HK-2 (cell line): ENCODE results near the gene MAGOH.

Experiments used
- DNase-seq: peaks from one replicate; pipeline ENCODE4 v3.0.0-alpha.2; 2018; ENCODE audit not compliant: unreplicated experiment

Gene MAGOH

GRCh38 chr1:53270873-53271272 is 32.6 kb upstream of the MAGOH start:
- DNase-seq: no peak

GRCh38 chr1:53270107-53270506 is 31.8 kb upstream of the MAGOH start:
- no peak for DNase-seq

DNA sequence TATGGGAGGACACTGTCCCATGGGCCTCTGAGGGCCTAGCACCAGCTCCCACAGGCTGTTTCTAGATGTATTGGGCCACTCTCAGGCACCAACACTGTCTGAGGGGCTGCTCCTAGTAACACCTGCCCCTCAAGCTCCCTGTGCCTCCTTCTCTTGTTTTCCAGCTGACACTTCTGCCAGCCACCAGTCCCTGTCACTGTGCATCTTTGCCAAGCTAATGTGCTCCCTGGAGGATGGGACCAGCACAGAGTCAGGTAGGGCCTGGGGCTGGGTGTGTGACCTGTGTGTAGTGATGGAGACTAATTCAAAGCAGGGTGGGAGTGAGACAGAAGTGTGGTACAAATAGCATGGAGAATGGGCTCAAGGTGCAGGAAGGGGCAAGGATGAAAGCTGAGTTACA is 29.4 kb upstream of the MAGOH start:
- no peak for DNase-seq

DNA sequence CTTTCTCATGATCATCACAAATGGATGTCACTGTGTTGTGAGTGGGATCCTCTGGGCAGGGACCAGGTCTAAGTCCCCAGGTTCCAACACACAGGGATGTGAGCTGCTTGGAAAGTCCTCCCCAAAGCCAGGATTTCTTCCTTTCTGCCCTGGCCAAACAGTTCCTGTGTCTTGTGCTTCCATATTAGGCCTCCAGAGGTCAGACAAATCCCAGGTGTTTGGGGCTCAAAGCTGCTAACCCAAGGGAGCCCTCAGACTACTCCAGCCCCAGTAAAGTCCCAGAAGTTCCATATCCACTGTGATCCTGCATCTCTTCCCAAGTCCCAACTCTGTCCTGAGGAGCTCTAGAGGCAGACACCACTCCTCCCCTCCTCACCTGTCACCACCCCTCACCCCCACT is 27.7 kb upstream of the MAGOH start:
- no peak for DNase-seq

DNA sequence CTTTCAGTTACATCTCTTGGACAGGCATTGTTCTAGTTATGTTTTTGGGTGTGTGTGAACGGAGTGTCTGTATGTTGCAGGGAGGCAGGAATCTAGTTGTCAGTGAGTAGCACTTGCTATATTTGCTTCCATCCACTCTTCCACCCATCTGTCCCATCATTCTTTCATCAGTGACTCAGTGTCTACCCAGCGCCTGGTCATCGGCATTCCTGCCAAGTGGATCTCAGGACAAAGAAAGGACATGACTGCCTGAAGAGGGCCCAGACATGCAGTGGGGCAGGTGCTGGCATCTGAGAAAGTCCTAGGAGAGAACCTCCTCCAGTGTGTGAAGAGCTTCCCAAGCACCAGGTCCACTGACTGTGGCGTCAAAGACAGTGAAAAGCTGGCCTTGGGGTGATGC is 27.3 kb upstream of the MAGOH start:
- DNase-seq: no peak

- no peak for DNase-seq
Measured at GRCh38 chr1:53264048-53264447, 25.7 kb upstream of the MAGOH start.

DNA sequence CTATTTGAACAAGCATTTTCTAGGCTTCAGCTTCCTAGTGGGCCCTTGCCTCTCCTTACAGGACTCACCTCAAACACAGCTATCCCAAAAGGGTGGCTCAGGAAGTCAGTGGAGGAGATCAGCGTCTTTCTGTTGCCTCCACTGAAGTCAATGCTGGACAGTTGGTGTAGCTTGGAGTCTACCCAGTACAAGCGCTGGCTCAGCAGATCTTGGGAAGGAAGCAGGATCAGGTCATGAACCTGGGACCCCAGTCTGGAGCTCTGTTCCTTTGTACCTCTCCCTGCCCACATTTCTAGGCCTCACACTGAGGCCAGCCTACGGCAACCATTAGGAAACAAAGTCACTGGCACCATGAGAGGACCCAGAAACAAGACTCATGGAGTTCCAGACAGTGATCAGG is 23.7 kb upstream of the MAGOH start:
- DNase-seq: no peak

DNA sequence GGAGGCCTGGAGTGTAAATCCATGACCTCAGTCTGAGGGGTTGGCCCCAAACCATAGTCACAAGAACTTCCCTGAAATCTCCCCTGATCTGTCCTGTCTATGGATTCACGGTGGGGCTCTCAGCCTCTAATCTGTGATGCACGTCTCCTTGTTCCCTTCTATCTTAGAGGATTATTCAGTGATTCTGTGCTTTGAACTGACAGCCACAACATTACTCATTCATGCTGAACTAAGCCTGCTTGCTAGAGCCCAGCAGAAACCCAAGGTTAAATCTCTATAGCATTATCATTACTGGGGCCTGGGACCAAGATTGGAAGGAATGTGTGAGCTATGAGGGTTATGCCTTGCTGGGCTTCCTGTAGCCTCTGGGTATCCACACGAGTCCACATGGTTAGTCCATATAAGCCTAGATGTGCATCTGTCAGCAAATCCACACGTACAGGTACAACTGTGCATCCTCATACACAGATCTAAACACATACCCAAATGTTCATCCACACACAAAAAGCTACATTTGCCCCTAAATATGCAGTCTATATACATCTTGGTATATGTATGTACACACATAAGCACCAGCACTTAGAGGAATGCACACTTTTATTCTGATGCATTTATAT is 22.4 kb upstream of the MAGOH start:
- DNase-seq: no peak

DNA sequence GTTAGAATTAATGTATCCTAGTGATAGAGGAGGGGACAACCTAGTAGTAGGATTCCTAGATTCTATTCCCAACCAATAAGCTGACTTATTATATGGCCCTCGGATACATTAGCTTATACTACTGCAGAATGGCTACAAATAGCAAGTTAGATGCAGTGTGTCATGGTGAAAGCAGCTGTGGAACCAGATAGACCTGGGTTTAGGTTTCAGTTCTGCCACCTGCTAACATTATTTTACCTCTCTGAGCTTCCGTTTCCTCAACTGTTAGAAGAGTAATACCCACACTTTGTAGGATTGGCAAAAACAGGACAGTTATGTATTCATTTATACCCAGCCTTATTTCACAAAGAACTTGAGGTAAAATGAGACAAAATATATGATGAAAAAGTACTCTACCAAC is 21.6 kb upstream of the MAGOH start:
- DNase-seq: no peak

DNA sequence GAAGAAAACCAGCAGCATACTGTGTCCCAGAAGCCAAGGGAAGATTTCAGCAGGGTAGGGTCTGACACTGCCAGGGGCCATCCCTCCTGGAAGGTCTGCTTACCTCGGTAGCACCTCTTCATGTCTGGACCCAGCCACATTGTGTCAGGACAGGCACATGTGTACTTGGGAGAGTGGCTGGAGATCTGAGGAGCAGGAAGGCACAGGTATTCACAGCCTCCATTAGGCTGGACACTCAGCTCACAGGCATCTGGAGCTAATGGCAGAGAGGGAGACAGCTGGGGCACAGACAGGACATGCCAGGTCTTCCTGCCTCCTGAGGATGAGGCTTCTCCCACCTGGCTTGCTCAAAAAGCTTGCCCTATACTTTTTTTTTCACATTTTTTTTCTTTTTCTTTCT is 19.9 kb upstream of the MAGOH start:
- no peak for DNase-seq

- no peak for DNase-seq
Measured at GRCh38 chr1:53257454-53258081, 19.2 kb upstream of the MAGOH start.

DNA sequence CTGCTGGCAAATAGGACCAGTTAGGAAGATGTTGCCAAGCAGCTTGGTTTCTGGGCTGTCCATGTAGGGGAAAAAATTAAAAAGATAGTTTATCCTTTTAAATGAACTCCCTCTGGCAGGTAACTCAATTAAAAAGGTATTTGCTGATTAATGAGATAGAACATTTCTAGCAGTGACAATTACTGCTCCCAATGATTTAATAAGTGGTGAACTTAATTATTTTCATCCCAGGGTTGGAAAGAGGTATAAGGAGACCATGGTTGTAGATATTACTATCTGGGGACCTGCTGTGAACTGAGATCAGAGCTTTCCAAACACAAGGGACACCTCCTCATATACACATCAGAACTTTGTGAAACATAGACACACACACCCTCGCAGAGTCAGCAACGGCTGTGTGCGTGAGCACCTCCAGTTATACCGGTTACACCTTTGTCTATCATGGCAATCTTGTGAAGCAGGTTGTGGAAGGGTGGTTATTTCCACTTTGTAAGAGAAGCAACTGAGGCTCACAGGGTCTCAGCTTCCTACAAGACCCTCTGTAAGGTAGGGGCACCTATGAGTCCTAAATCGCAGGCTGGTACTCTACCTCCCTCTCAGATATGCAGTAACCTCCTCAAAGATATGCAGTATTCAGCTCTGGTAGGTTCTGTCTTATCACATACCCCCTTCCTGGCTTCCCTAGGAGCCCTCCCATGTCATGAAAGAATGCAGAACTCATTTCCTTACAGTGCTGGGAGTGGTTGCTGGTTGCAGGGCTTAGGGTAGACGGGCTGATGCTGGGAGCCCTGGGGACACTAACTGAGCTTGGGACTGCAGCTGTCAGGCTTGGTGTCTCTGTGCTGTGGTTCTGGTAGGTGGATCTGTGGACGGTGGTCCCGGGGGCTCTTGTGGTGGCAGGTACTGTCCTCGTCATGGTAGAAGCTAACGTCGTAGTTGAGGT is 18.5 kb upstream of the MAGOH start:
- DNase-seq: no peak

- no peak for DNase-seq
Measured at GRCh38 chr1:53255031-53255430, 16.7 kb upstream of the MAGOH start.

GRCh38 chr1:53254011-53254640 is 15.8 kb upstream of the MAGOH start:
- DNase-seq: no peak

DNA sequence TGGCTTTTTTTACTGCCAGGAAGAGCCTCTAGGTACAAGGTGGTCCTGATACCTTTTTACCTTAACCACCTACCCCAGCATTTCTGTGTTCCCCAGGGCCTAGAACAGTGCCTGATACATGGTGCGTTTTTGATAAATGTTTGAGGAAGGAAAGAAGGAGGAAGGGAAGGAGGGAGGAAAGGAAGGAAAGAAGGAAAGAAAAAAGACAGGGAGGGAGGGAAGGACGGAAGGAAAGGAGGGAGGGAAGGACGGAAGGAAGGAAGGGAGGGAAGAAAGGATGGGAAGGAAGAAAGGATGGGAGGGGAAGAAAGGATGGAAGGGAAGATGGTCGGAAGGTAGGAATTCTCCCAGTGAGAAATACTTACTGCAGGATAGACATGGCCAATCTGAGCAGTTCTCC is 12.0 kb upstream of the MAGOH start:
- DNase-seq: no peak

GRCh38 chr1:53249706-53250105 is 11.4 kb upstream of the MAGOH start:
- no peak for DNase-seq

GRCh38 chr1:53246261-53247134 is 8.2 kb upstream of the MAGOH start:
- DNase-seq: no peak

DNA sequence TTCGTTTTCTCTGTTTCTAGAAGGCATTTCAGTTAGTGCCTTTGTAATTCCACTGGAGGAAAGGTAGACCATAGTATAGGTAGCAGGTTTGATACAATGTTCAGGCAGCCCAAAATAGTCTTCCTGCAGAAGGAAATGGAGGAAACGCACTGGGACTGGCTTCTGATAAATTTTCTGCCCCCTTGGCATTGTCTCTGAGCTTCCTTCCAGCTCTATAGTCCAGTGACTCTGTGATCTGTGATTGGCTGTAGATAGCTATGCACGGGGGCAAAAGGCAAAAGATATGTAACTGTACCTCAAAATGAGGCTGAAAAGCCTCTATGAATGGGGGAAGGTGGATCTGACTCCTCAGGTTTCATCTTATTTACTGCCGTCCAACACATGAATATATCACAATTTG is 5.8 kb upstream of the MAGOH start:
- no peak for DNase-seq

GRCh38 chr1:53242381-53242780 is 4.1 kb upstream of the MAGOH start:
- DNase-seq: no peak

DNA sequence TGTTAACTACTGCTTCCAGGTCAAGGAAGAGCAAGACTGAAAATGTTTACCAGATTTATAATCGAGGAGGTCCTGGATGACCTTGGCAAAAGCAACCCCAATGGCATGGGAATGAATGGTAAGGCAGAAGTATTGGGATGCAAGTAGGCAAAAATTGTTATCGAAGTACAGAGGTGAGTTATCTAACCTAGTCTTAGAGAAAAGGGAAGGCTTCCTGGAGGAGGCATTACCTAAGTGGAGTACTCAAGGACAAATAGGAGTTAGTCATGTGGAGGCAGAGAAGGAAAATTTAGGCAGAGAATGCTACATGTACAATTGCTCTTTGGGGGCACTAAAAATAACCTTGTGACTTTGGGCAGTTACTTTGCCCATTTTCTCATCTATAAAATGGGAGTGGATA is 3.5 kb upstream of the MAGOH start:
- no peak for DNase-seq

DNA sequence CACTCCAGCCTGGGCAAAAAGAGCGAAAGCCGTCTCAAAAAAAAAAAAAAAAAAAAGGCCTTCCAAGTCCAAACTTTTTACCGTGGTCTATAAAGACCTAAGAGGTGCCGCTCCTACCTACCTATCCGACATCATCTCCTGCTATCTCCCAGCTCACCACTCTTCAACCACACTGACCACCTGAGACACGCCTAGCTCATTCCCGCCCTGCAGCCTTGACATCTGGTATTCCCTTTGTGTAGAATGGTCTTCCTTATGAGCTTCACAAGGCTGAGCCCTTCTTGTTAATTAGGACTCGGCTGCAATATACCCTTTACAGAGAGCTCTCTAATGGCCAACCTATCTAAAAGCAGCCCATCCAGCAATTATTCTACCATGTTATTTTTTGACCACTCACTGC is 680 bp downstream of the MAGOH start:
- DNase-seq: no peak

DNA sequence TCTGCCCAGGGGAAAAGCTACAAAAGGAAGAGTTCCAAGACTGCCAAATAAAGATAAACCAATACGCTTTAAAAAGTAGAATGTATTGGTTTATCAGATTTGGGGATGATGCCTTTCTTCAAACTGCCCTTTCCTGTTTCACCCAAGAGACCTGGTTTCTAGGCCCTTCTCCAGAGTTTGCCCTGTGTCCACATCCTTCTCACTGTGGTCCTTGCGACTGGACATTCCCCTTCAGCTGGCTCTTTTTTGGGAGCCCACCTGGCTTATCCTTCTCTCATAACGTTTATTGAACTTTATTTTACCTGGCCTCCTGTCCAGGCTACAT is 17.4 kb downstream of the MAGOH start:
- DNase-seq: no peak
